ENCODE data around the gene ARID1A.

ARID1A gene

DNA sequence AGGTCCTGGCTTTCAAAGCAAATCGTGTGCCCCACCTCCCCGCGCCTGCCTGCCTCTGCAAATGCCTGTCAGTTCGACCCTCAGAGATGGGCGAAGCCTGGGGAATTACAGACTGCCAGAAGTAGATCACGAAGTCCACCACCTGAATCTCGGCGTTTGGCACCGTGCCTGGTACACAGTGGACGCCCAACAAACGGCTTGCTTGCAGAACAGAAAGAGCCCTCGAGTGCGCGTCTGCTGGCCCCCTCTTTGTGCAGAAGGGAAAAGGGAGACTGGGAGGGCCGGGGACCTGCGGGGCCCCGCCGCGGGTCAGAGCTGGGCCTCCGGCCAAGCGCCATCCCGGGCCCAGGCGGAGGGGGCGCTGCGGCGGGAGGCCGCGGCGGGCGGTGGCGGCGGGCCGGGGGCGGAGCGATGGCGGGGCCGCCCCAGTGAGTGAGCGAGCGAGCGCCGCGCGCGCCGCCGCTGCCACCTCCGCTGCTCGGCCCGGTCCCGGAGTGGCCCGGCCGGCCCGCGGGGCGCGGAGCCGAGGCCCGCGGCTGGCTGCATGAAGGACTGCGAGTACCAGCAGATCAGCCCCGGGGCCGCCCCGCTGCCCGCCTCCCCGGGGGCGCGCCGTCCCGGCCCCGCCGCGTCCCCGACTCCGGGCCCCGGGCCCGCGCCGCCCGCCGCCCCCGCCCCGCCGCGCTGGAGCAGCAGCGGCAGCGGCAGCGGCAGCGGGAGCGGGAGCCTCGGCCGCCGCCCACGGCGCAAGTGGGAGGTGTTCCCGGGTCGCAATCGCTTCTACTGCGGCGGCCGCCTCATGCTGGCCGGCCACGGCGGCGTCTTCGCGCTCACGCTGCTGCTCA lies 130.7 kb downstream of the ARID1A start, which contains the start of gene ZDHHC18:
ZDHHC18 (plus strand) TSS at position 428 of the 845 bp plus-strand sequence; CDS start at position 545, 117 bp downstream.
- no peak for DNase-seq (ENCODE audit: low read depth)
- TF ChIP-seq, protein P1, sequence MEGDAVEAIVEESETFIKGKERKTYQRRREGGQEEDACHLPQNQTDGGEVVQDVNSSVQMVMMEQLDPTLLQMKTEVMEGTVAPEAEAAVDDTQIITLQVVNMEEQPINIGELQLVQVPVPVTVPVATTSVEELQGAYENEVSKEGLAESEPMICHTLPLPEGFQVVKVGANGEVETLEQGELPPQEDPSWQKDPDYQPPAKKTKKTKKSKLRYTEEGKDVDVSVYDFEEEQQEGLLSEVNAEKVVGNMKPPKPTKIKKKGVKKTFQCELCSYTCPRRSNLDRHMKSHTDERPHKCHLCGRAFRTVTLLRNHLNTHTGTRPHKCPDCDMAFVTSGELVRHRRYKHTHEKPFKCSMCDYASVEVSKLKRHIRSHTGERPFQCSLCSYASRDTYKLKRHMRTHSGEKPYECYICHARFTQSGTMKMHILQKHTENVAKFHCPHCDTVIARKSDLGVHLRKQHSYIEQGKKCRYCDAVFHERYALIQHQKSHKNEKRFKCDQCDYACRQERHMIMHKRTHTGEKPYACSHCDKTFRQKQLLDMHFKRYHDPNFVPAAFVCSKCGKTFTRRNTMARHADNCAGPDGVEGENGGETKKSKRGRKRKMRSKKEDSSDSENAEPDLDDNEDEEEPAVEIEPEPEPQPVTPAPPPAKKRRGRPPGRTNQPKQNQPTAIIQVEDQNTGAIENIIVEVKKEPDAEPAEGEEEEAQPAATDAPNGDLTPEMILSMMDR (conservative IDR thresholded peaks at IDR 0.05; ENCODE audit: low read depth, low read length), result peak; percentile 36
- H3K4me3 ChIP-seq (ENCODE audit: low read length), result peak within 1 kb of the TSS; percentile 63

GRCh38 chr1:26827106-26827604 lies 131.3 kb downstream of the ARID1A start:
- peak overlapping the region; percentile 63 for H3K4me3 ChIP-seq (ENCODE audit: low read length)
- TF ChIP-seq, protein P1 (conservative IDR thresholded peaks at IDR 0.05; ENCODE audit: low read depth, low read length), result no peak
- DNase-seq (ENCODE audit: low read depth), result no peak

DNA sequence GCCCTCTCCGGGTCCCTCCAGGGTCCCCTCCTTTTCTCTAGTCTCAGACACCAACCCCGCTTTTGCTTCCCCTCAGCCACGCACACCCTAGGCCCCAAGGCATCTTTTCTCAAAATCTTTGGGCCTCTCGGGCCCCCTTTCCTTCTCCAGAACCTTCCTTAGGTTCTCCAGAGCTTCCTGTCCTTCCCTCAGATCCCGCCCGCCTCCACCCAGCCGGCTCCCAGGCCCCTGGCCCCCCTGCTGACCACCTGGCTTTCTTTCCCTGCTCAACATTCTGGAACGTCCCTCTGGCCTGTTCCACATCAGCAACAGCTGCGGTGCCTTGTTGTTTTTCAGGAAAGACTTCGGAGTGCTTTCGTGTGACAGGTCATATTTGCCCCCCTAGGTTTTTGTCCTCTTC lies 131.8 kb downstream of the ARID1A start:
- H3K4me3 ChIP-seq (ENCODE audit: low read length), result peak overlapping the region; percentile 63
- TF ChIP-seq, protein P1 (conservative IDR thresholded peaks at IDR 0.05; ENCODE audit: low read depth, low read length), result no peak
- DNase-seq (ENCODE audit: low read depth), result no peak

DNA sequence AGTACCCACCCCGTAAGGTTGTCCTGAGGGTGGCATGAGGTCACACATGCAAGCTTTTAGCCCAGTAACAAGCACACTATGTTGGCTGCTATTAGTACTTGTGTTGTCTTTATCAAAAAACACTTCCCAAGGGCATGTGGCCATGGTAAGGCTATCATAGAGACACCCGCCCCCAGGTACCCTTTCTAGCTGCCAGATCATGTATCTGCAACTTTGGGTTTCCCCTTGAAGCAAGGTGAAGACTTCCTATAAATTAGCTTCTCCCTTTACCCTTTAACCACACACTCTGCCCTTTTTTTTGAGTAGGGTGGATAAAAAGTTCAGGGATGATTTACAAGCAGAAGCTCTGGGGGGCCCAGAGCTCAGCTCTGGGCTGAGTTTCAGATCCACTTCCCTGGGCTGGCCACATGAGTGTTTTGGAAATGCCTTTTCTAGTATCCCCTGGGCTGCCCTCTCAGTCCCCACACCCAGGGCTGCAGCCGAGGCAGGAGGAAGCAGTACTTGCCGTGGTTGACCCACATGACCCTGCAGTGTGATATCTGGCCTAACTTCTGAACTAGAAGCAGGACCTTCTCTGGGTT lies 132.7 kb downstream of the ARID1A start:
- H3K4me3 ChIP-seq (ENCODE audit: low read length), result no peak overlapping the region

DNA sequence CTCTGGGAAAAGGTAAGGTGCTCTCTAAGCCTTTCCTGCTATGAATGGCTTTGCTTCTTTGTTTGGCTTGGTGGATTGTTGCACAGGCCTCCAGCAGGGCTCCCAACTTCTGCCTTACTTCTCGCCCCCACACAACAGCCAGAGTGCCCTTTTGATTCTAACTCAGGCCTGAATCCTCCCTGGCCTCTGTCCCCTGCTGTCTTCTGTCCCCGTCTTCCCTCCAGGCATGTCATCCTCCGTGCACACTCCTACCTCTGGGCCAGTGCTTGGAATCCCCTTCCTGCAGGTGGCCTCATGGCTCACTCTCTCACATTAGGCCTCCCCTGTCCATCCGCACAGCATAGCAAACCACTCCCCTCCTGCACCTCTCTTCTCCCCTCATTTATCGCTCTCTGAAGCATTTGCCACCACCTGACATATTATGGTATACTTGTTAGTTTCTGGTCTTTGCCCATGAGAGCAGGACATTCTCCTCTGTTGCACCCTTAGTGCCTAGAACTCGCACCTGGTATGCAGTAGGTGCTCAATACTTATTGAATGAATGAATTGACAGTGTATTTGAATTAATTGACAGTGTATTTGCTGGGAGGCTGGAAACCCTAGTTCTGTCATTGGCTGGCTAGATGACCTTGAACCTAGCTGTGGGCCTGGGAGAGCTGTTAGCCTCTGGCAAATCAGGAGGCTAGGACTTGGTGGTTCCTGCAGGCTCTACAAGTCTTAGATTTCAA lies 133.5 kb downstream of the ARID1A start:
- H3K4me3 ChIP-seq (ENCODE audit: low read length), result no peak overlapping the region
- DNase-seq (ENCODE audit: low read depth), result no peak
- TF ChIP-seq, protein P1 (conservative IDR thresholded peaks at IDR 0.05; ENCODE audit: low read depth, low read length), result no peak

More for the DNA sequence above, 132.7 kb downstream of the ARID1A start:
- DNase-seq (ENCODE audit: low read depth), result no peak
- TF ChIP-seq, protein P1 (conservative IDR thresholded peaks at IDR 0.05; ENCODE audit: low read depth, low read length), result no peak

- H3K4me3 ChIP-seq (ENCODE audit: low read length), result no peak overlapping the region
- TF ChIP-seq, protein P1 (conservative IDR thresholded peaks at IDR 0.05; ENCODE audit: low read depth, low read length), result no peak
- DNase-seq (ENCODE audit: low read depth), result no peak
These were observed 135.2 kb downstream of the ARID1A start for GRCh38 chr1:26831059-26831458.

All from retinal pigment epithelial cell (primary cell).